MCF 10A (cell line): ENCODE measurements around the gene DNAJC2. TPM values are rescaled to one million over a fixed set of nuclear protein-coding genes. Genes with fewer than 3 reads are reported as not detected.

Source experiments
- BruUV-seq: library from RNA; stranded (reverse); fragments of 400-500 nt; replicated peaks from 2 replicates; lab custom pipeline; 2021; lab: Mats Ljungman, UMichigan
- CTCF ChIA-PET: fragments of 300-600 bp; sonication (Branson Sonifier 250); formaldehyde crosslinking; extraction: SDS; loops from one replicate; lab custom pipeline; 2021; ENCODE audit warnings: antibody characterized with exemption, inconsistent platforms; lab: Yijun Ruan, JAX
- POLR2A ChIA-PET: fragments of 300-600, 350-650 bp; sonication (Branson Sonifier 250); formaldehyde crosslinking; extraction: SDS; loops from one replicate; lab custom pipeline; 2020; ENCODE audit warnings: antibody characterized with exemption, inconsistent platforms; lab: Yijun Ruan, JAX
- DNase-seq: peaks from one replicate; pipeline ENCODE4 v3.0.0-alpha.2; 2018; ENCODE audit not compliant: unreplicated experiment
- H3K27ac Mint-ChIP-seq: one replicate; pipeline ENCODE4 v1.8.0; 2022; ENCODE audit warnings: mild to moderate bottlenecking, low read depth, mixed read lengths; ENCODE audit not compliant: unreplicated experiment
- H3K27me3 Mint-ChIP-seq: one replicate; pipeline ENCODE4 v1.8.0; 2022; ENCODE audit warnings: mixed read lengths; ENCODE audit not compliant: insufficient read depth, unreplicated experiment
- H3K36me3 Mint-ChIP-seq: one replicate; pipeline ENCODE4 v1.8.0; 2022; ENCODE audit warnings: mild to moderate bottlenecking, moderate library complexity, mixed read lengths; ENCODE audit not compliant: insufficient read depth, unreplicated experiment
- H3K4me1 Mint-ChIP-seq: one replicate; pipeline ENCODE4 v1.8.0; 2022; ENCODE audit warnings: mixed read lengths; ENCODE audit not compliant: insufficient read depth, unreplicated experiment
- H3K4me3 Mint-ChIP-seq: one replicate; pipeline ENCODE4 v1.8.0; 2022; ENCODE audit warnings: mild to moderate bottlenecking, moderate library complexity, mixed read lengths; ENCODE audit not compliant: unreplicated experiment
- H3K9me3 Mint-ChIP-seq: one replicate; pipeline ENCODE4 v1.8.0; 2022; ENCODE audit warnings: mixed read lengths; ENCODE audit not compliant: unreplicated experiment
- CTCF ChIP-seq: fragments of 200-600 bp; IDR thresholded peaks from one replicate; pipeline ENCODE4 v1.8.0; 2022; ENCODE audit warnings: antibody characterized with exemption, mild to moderate bottlenecking; ENCODE audit not compliant: unreplicated experiment
- intact Hi-C: fragments of 100-400 bp; cut with micrococcal nuclease; formaldehyde crosslinking; loops from 2 replicates; pipeline ENCODE4 v1.14.1; 2022
- total RNA-seq: library from RNA; stranded (reverse); gene quantifications from 2 replicates; pipeline ENCODE4 v1.2.3, GENCODE V29; 2022

DNAJC2 gene
- total RNA-seq, 1 experiment from 2014 or later = 58.2 TPM

- intact Hi-C loops = loop anchor here (1.0 to 10.0 kb wide), 3 partner anchors 47 to 1617 kb away; partner anchors contain the start of genes DNAJC2 and PSMC2
- no peaks in the 10 kb centered on the region for H3K9me3 Mint-ChIP-seq
- H3K4me3 Mint-ChIP-seq = peak overlapping the region; percentile 86
- CTCF ChIA-PET = interaction anchor here (0.5 to 2.3 kb wide), 11 partner anchors 9 to 1613 kb away, joined by 3 to 10 read pairs (median 4); partner anchors contain the start of gene PSMC2
- no peak for DNase-seq
- H3K4me1 Mint-ChIP-seq = no peaks in the 10 kb centered on the region
- peak overlapping the region; percentile 77 for H3K27ac Mint-ChIP-seq
- no peaks in the 10 kb centered on the region for H3K27me3 Mint-ChIP-seq
- H3K36me3 Mint-ChIP-seq = peaks cover 45% of the 10 kb centered on the region
- no peak for TF ChIP-seq CTCF
- POLR2A ChIA-PET = interaction anchor here (0.9 to 2.6 kb wide), 4 partner anchors 10 to 150 kb away, joined by 3 to 12 read pairs (median 3); partner anchors contain the start of gene PSMC2
- BruUV-seq = no TSS peak
Observed at GRCh38 chr7:103297837-103298179, 46.8 kb downstream of the DNAJC2 start.

- intact Hi-C loops = loop anchor here (1.0 to 10.0 kb wide), 3 partner anchors 48 to 1618 kb away; partner anchors contain the start of genes DNAJC2 and PSMC2
- POLR2A ChIA-PET = interaction anchor here (0.7 to 2.6 kb wide), 6 partner anchors 10 to 486 kb away, joined by 3 to 12 read pairs (median 3); partner anchors contain the start of gene PSMC2
- Mint-ChIP-seq H3K36me3 (peaks cover 39% of the 10 kb centered on the region), H3K4me3 (peak within 1 kb of the TSS; percentile 86), H3K4me1 (no peaks in the 10 kb centered on the region), H3K9me3 (no peaks in the 10 kb centered on the region), H3K27me3 (peaks cover under 1% of the 10 kb centered on the region), H3K27ac (peak within 1 kb of the TSS; percentile 77)
- DNase-seq = peak; percentile 92
- TF ChIP-seq CTCF = peak; percentile 94
- BruUV-seq = TSS peak; percentile 74
- CTCF ChIA-PET = interaction anchor here (0.6 to 2.3 kb wide), 15 partner anchors 9 to 1613 kb away, joined by 3 to 10 read pairs (median 3); partner anchors contain the start of gene PSMC2
Observed at GRCh38 chr7:103296901-103297836, 47.4 kb downstream of the DNAJC2 start, which contains the start of gene PMPCB. Gene PMPCB (plus strand): TSS chr7:103297435. CDS start chr7:103297460, 25 bp downstream.

GRCh38 chr7:103293526-103293925 is 51.0 kb downstream of the DNAJC2 start:
- H3K4me1 Mint-ChIP-seq = no peaks in the 10 kb centered on the region
- CTCF ChIA-PET = interaction anchor here (0.6 to 1.0 kb wide), 4 partner anchors 9 to 866 kb away, joined by 3 to 4 read pairs (median 3); no protein-coding TSS in a partner anchor

More at GRCh38 chr7:103293526-103293925, 51.0 kb downstream of the DNAJC2 start:
- H3K27ac Mint-ChIP-seq = no peak overlapping the region
- POLR2A ChIA-PET = no interaction called here
- H3K9me3 Mint-ChIP-seq = no peaks in the 10 kb centered on the region
- no peak overlapping the region for H3K4me3 Mint-ChIP-seq
- no peak for TF ChIP-seq CTCF
- peaks cover 5% of the 10 kb centered on the region for H3K36me3 Mint-ChIP-seq
- intact Hi-C loops = loop anchor here (10.0 kb wide), 2 partner anchors 51 to 1621 kb away; partner anchors contain the start of genes DNAJC2 and PSMC2
- no TSS peak for BruUV-seq
- DNase-seq = no peak
- H3K27me3 Mint-ChIP-seq = peaks cover 22% of the 10 kb centered on the region
